Suppressor macrophage (primary cell): ENCODE data around the gene GPR15.
"Not testable (repeated sequence)": the region's sequence is repeated elsewhere in the genome, so short reads cannot be mapped to it uniquely, and the experiment has no call there.

Experiments used
- DNase-seq, 4 experiments: peaks; one replicate each; pipeline ENCODE4 v3.0.0-alpha.2; 2020 to 2022

Gene GPR15

DNA sequence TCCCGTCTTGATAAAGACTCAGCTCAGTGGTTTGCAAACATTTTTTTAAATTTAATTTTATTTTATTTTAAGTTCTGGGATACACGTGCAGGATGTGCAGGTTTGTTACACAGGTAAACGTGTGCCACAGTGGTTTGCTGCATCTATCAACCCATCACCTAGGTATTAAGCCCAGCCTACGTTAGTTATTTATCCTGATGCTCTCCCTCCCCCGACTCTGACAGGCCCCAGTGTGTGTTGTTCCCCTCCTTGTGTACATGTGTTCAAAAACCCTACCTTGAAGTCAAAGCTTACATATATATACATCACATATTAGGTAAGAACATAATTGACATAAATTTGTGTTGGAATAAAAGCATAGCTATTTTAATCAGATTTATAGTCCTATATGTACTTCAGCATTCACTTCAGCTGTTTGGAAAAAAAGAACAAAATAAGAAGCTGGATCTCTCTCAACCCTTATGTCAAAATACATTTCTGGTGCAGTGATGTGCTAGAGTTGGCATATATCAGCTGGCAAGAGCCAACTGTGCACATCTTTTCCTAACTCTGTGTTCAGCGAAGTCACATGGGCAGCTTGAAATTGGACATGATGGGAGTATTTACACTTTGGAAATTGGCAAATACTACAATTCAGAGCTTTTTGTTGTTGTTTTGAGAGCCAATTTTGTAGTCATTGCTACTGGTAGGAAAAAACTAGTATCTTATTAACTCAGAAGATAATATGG, 26.5 kb downstream of the GPR15 start:
- no peak for DNase-seq

DNA sequence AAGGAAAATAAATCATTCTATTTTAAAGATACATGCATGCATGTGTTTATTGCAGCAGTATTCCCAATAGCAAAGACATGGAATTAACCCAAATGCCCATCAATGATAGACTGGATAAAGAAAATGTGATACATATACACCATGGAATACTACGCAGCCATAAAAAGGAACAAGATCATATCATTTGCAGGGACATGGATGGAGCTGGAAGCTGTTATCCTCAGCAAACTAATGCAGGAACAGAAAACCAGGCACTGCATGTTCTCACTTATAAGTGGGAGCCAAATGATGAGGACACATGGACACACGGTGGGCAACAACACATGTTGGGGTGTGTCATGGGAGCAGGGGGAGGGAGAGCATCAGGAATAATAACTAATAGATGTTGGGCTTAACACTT, 28.0 kb downstream of the GPR15 start:
- DNase-seq: not testable (repeated sequence)

DNA sequence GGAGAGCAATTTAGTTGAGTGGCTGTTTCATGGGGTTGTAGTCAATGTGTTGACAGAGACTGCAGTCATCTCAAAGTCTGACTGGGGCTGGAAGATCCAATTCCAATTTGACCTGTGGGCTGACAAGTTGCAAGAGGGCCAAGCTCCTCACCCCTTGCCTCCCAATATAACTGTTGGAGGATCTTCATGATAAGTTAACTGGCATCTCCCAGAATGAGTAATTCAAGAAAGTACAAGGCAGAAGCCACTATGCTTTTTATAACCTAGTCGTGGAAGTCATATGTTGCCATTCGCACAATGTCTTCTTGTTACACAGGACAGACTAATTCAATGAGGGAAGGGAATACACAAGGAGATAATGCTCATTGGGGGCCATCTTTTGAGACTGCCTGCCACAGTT, 29.1 kb downstream of the GPR15 start:
- DNase-seq: no peak

DNA sequence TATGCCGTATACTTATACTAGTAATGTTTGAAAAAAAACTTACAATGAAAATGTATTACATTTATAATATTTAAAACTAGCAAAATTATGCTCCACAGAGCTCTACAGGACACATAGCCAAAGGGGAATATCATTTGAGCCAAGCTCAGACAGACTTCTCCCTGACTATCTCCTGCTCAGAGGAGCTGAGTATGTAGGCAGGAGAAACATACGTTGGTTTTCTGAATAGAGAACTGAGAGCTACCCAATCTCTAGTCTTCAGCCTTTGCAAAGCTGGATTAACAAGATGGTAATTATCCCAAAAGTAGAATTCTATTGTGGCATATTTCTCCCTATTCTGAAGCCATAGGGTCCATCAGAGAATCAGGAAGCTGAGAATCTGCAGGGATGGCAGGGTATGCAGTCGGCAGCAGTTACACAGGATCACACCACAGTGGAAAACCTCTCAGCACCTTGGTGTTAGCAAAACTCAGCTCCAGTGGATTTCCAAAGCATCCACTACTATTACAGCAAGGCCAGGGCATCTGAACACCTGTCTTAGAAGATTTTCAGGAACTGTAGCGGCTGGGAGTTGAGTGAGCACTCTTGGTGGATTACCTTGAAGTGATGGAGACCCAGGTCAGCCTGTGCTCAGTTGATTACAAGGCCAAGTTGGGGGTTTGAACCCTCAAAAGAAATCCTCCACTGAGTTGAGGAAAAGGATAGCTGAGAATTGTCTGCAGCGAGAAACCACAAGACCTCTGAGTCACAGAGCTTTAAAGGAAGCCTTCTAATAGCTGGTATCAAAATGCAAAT, 30.1 kb downstream of the GPR15 start:
- peak in 2 of 4 experiments; percentile 21 to 36 for DNase-seq

DNA sequence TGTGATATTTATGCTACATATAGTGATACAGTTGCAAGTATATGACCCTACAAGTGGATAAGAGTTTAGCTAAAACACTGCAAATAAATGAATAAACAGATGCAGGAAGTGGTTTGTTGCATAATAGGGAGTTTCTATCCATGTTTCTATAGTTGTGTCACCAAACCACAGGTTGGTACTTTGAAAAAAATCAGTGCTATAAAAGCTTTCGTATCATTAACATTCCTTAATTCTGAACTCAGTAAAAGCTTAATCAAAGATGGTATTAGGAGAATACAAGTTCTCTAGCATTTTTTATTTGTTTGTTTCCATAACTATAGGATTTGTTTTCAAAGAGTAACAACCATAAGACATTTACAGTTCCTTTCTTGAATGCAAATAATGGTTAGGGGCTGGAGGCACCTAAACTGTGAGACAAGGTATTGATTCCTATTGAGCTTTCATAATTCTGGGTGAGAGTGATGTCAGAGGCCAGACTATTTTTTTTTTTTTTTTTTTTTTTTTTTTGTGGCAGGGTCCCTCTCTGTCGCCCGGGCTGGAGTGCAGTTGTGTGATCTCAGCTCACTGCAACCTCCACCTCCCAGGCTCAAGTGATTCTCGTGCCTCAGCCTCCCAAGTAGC, 32.0 kb downstream of the GPR15 start:
- peak in 3 of 4 experiments; percentile 5 to 69 (median 65) for DNase-seq

DNA sequence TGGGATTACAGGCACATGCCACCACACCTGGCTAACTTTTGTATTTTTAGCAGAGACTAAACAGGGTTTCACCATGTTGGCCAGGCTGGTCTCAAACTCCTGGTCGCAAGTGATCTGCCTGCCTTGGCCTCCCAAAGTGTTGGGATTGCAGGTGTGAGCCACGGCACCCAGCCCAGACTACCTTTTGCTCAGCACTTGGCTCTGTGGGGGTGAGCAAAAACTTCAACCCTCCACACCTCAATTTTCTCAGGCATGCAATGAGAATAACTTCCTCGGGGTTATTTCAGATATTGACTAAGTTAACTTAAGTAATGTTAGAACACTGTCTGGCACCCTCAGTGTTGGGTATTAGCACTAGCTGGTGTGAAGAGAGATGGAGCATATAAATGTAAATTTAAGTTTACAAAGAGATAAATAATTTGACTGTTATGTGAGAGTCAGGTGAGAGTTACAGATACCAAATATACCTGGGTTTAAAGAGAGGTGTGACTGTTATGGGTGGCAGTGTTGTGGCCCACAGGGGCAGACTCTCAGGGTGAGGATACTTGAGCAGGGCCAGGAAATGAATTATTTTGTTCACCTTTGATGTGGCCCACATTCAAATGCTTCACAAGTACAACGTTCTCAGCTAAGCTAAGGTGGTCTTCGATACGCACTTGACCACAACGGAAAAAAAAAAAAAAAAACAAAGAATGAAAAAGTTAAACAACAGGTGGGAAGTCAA, 32.7 kb downstream of the GPR15 start:
- no peak for DNase-seq

DNA sequence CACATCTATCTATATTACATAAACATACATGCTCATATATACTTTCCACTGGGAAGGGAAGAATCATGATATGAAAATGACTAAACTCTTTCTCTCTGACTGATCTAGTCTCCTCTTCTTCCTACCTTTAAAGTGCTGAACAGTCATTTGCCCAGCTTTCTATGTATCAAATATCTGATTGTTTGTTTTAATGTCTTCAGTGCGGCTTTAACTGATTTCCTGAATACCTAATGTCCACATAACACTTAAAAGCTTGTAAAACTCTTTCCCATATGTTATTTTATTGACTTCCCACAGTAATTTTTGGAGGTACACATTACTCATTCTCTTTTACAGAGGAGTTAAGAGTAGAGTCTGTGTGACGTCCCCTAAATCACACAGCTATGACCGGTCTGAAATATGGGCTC, 33.5 kb downstream of the GPR15 start:
- no peak for DNase-seq

DNA sequence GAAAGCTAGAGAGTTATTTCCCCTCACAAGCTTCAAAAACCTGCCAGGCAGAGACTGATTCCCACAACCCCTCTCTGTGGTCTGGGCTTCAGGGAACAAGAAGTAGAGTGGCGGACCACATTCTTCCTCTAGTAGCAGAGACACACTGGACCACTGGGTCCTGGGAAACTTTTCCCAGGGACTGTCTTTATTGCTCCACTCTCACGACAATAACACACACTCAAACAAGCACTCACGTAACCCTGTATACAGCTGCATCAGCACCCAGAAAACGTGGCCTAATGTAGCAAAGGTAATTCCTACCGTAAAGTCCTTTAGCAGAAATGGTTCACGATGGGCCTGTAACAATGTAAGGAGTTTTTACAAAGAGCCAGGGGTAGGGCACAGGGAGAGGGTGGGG, 34.1 kb downstream of the GPR15 start:
- DNase-seq: peak in 2 of 4 experiments; percentile 12 to 28

DNA sequence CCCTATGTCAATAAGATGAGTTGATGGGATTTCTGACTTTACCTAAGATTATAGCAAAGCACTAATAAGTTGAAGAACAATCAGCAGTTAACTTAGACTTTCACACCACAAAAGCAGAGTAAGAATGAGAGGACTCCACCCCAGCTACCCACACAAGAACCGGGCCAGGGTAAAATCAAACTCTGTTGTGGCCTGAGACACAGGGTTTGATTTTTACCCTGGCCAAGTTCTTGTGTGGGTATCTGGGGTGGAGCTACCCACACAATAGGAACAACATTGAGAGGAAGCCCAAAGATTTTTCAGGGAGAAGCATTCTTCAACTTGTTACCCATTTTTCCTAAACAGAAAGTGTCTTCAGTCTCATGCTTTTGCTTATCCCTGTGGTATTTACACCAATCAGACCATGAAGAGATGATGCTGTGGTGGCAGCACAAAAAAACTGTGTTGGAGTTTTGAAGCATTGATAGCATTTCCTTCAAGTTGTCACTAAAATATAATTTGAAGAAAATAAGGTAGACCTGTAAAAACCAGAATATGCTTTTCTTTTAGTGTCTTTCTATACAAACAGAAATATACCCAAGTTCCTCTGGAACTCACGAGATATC, 36.0 kb downstream of the GPR15 start:
- DNase-seq: no peak

DNA sequence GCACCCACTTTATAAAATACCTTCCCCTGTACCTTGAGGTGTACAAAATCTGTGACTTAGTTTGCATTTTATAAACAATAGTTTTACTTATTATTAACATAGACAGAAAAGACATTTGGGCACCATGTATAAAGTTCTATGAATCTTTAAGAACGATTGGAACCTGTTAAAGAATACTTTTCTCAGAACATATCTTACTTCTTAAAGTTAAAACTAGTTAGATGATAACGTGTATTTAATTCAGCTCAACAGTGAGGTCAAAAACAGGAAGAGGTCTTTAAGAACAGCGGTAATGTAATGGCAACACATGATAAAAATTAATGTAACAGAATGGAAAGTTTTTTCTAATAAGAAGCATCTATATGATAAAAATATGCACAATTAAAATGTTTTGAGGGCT, 36.6 kb downstream of the GPR15 start:
- no peak for DNase-seq

DNA sequence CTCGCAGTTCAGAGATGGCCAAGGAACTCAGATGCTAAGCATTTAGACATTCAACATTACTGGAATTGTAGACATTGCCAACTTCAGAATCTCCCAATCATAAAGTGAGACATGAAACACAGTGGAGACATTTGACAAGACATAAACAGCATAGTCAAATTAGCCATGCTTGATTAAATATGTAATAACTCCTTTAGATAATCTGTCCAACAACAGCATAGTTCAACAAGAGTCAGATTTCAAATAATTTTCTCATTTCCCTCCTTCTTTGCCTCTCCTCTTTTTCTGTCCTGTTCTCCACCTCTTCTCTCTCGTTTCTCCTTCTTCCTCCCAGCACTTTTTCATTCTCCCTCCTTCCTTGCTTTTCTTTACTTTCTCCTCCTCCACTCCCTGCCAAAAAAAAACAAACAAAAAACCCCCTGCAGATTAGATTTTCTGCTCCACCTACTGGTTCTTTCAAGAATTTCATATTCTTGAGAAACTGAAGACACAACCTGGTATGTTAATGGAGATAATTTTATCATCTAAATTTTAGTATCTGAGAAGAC, 41.5 kb downstream of the GPR15 start:
- peak in 2 of 4 experiments; percentile 24 to 45 for DNase-seq

DNA sequence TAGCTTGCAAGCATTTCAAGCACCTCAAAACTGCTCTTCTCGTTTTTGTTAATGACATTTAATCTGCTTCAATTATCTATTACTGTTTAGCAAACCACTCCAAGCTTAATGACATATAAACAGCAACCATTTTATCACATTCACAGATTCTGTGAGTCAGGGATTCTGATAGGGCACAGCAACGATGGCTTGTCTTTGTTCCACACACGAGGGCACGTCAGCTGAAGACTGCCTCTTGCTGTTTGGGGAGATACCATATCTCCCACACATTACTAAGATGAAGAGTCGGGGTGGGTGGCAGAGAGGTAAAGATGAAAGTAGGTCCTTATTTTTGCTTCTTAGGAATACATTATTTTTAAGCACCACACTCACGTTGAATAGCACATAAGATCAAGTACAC, 42.4 kb downstream of the GPR15 start:
- no peak for DNase-seq

DNA sequence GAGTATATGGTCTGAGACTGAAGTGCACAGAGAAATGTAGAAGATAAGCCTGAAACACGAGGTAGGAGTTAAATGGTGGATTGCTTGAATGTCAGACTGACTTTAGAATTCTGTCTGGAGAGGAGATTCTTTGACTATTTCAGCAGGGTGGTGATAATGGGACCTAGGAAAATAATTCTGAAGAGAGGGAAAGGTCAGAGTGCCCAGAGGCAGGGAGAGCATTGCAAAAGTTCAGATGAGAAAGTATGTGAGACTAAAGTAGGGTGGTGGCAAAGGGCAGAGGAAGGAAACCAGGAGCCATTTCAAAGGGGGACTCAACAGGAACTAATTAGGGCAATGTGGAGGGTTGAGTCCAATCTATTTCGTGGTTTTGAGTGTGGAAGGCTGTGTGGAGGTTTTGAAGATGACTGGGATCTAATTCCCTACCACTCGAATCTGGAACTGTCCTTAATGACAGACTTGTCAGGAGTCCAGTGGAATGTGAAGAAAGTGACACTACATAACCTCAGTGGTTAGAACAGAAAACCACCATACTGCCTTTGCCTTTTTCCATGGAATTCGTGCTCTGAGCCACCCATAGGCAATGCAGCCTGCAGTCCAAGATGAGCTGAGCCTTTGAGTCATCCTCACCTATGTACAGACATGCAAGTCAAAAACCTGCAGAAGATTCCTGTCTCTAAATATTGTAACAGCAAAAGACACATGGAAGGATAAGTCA, 45.6 kb downstream of the GPR15 start:
- DNase-seq: no peak

DNA sequence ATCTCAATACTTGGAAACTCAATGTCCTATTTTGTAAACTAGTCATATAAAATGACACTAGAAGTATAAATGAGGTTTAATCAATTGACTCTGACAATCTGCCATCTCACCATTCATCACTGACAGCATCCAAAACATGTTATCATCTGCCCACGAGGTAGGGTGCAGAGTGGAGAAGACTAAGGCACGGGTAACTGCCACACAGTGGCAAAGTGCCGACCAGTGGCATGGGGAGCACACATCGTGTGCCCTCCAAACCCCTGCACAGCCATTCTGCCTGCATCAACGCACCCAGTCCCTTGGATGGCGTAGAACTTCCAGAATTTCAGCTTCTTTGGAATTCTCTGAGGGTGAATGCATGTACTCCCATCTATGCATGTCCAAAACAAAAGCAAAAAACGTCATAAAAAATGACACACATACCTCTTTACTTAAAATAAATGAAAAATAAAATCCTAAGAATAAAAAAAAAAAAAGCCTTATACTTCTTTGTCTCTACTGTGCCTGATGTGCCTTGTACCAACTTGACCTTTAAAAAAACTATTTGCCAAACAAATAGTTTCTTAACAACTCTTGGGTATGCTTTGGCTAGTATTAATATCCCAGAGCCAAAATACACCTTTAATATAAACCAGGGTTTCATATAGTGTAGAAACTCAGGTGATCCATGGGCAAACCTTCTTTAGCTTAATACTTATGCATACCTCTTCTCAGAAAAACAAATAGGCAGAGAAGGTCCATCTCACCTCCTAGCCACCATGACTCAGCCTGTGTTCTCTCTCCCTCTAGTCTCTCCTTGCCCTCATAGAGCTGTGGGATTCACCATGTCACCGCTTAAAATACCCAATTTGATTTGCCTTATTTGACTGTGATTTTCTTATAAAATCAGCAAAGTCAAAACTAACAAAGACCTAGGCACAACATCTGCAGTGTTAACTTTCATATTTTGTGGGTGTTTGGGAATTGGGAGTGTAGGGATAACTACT, 48.9 kb downstream of the GPR15 start:
- DNase-seq: no peak

DNA sequence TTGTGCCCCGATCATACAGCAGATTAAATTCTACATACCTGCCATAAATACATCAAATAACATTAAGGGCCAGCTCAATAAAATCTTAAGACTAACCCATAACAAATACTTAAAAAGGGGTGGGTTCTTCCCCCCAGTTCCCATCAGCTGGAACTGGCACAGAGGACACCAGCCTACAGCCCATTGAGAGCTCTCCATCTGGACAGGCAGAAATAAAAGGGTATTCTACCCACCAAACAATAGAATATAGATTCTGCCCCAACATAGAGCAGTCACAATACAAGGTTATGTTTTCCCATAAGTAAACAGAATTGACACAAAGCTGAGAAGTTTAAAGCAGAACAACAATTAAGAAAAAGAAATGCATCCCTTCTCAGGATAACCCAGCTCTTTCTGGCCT, 49.7 kb downstream of the GPR15 start:
- no peak for DNase-seq

DNA sequence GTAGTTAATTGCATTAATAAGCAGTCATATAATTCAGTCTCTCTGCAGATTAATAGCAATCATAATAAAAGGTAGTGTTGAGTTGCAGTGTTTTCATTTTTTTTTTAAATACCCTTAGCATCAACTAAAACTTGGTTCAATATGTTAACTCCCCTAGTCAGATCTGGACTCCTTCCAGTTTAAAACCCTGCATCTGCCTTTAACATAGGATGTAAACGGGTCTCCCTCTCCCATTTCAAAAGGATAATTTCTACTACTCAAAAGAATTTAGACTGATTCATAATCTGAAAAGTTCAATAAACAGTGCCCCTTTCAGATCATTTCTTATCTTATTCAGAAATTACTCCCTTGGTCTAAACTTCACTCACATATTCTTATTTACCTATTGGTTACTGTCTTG, 50.3 kb downstream of the GPR15 start:
- DNase-seq: no peak

DNA sequence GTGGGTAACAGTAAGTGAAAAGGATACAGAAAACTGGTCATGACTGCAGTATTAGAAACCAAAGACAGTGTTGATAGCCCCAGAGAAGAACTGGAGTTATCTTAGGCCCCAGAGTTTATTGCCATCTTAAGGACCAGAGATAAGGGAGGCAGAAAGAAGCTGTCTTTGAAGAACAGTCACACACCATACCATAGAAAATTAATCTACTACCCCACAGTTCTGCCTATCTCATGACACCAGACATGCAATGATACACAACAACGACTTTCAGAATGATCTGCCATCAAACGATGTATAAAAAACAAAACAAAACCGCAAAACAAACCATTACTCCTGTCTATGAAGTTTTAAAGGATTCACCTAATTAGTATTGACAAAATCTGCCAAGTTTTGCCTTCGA, 52.0 kb downstream of the GPR15 start:
- no peak for DNase-seq
